Measurements from ENCODE around the gene FAM170B.

Gene FAM170B

GRCh38 chr10:49096890-49097445 lies 36.9 kb downstream of the FAM170B start:
- DNase-seq: no peak

GRCh38 chr10:49094646-49095045 lies 39.2 kb downstream of the FAM170B start:
- DNase-seq: no peak

GRCh38 chr10:49093922-49094321 lies 39.9 kb downstream of the FAM170B start:
- no peak for DNase-seq

- no peak for DNase-seq
These were observed 41.3 kb downstream of the FAM170B start for GRCh38 chr10:49092477-49092876.

- no peak for DNase-seq
These were observed 42.2 kb downstream of the FAM170B start for GRCh38 chr10:49091450-49092210.

GRCh38 chr10:49090696-49091380 lies 43.0 kb downstream of the FAM170B start:
- DNase-seq: no peak

- DNase-seq: no peak
These were observed 43.6 kb downstream of the FAM170B start for GRCh38 chr10:49090189-49090575.

GRCh38 chr10:49089557-49090188 lies 44.1 kb downstream of the FAM170B start:
- no peak for DNase-seq

- DNase-seq: no peak
These were observed 44.7 kb downstream of the FAM170B start for GRCh38 chr10:49089152-49089551.

- no peak for DNase-seq
These were observed 46.9 kb downstream of the FAM170B start for GRCh38 chr10:49086889-49087288.

GRCh38 chr10:49083261-49083660 lies 50.6 kb downstream of the FAM170B start:
- no peak for DNase-seq

GRCh38 chr10:49082766-49083165 lies 51.1 kb downstream of the FAM170B start:
- DNase-seq: no peak

- no peak for DNase-seq
These were observed 52.1 kb downstream of the FAM170B start for GRCh38 chr10:49081547-49082275.

Data from activated CD4-positive, alpha-beta T cell treated with anti-CD3 and anti-CD28 coated beads for 4 hours (primary cell).